ENCODE results near the gene OR2L5.

DNA sequence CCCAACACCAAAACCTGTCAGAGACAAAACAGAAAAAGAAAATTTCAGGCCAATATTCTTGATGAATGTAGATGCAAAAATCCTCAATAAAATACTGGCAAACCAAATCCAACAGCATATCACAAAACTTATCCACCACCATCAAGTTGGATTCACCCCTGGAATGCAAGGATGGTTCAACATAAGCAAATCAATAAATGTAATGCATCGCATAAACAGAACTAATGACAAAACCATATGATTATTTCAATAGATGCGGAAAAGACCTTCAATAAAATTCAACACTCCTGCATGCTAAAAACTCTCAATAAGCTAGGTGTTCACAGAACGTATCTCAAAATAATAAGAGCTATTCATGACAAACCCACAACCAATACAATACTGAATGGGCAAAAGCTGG is 3.8 kb upstream of the OR2L5 start:
- TF ChIP-seq RAD21 (conservative IDR thresholded peaks at IDR 0.05) (no peak), POLR2AphosphoS5 (IDR thresholded peaks at IDR 0.05) (no peak), TAF1 (IDR thresholded peaks at IDR 0.05; ENCODE audit: low read depth) (no peak)
- TF ChIP-seq, protein P1, sequence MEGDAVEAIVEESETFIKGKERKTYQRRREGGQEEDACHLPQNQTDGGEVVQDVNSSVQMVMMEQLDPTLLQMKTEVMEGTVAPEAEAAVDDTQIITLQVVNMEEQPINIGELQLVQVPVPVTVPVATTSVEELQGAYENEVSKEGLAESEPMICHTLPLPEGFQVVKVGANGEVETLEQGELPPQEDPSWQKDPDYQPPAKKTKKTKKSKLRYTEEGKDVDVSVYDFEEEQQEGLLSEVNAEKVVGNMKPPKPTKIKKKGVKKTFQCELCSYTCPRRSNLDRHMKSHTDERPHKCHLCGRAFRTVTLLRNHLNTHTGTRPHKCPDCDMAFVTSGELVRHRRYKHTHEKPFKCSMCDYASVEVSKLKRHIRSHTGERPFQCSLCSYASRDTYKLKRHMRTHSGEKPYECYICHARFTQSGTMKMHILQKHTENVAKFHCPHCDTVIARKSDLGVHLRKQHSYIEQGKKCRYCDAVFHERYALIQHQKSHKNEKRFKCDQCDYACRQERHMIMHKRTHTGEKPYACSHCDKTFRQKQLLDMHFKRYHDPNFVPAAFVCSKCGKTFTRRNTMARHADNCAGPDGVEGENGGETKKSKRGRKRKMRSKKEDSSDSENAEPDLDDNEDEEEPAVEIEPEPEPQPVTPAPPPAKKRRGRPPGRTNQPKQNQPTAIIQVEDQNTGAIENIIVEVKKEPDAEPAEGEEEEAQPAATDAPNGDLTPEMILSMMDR (IDR thresholded peaks at IDR 0.05; ENCODE audit: poor library complexity, severe bottlenecking) = no peak
